ENCODE measurements around the gene EPB41L5.
"Not testable (repeated sequence)": the region's sequence is repeated elsewhere in the genome, so short reads cannot be mapped to it uniquely, and the experiment has no call there.

The EPB41L5 gene

DNA sequence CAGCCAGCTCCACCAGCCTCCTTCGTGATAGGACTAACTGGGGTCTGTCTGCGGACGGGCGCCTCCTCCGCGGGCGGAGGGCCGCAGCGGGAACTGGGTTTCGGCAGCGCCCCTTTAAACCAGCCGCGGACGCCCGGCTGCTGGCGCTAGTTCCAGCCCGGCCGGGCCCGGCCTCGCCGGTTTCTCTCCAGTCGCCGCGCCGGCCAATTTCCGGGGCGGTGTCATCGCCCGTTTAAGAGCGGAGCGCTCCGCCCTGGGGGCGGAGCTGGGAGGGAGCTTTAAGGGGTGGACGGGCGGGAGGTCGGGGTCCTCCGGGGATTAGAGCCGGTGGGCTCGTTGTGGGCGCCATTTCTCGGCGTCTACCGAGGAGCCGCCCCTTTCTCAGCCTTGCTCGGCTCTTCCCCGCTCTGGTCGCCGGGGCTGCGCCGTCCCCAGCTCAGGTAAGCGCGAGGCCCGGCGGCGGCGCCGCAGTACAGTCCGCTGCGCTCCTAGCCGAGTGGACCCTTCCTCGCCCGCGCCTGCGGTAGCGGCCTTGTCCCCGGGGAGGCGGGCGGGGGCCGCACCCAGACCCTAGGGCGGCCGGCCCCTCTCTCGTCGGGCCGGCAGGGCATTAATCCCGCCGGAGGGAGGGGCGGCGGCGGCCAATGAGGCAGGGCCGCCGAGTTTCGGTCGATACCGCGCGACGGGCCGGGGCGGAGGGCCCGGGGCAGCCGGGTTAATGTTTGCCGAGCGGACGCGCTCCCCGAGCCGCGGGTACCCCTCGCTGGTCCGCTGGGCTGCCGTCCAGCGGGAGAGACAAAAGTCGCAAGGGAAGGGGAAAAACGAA lies at the start of gene EPB41L5:
Gene EPB41L5 (plus strand): TSS at position 307 of the 826 bp plus-strand sequence. CDS start 6,008 bp downstream, outside the sequence.
- peak; percentile 66 for DNase-seq (ENCODE audit: low spot score)

GRCh38 chr2:119981896-119982295 lies 31.0 kb upstream of the EPB41L5 start:
- DNase-seq (ENCODE audit: low spot score): no peak

GRCh38 chr2:119982506-119982905 lies 30.4 kb upstream of the EPB41L5 start:
- no peak for DNase-seq (ENCODE audit: low spot score)

DNA sequence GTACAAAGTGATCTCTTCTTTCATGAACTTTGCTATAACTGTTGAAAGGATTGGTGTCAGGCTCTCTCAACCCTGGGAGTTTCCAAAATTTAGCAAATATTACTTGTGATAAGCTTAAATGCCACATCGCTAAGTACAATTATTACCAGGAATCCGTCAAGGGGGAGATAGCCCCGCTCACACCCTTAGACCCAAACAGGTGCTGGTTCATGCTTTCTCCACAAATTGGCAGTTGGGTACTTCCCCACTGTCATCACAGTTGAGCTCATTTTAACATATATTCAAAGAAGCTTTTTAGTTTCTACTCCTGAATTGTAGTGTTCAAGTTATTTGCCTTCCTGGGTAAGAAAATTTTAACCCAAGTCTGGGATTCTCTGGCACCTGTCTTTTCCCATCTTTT lies 29.8 kb upstream of the EPB41L5 start:
- DNase-seq (ENCODE audit: low spot score): no peak

DNA sequence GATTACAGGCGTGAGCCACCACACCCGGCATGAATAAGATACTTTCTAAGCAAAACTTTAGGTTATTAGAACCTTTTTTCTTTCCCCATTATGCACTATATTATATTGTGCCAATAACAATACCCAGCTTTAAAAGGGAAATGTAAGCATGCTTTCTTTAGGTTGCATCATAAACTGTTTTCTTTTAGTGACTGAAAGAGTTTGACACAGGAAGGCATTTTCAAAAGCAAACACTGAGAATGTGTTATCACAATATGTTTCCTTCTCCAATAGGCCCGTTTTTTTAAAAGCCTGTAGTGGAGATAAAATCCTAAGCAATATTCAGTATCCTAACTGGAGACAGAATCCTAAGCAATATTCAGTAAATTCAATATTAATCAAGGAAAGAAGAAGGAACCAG lies 16.7 kb upstream of the EPB41L5 start:
- DNase-seq (ENCODE audit: low spot score): no peak

- not testable (repeated sequence) for DNase-seq (ENCODE audit: low spot score)
Measured at GRCh38 chr2:119996896-119997891, 15.7 kb upstream of the EPB41L5 start.

- DNase-seq (ENCODE audit: low spot score): no peak
Measured at GRCh38 chr2:120001471-120001870, 11.4 kb upstream of the EPB41L5 start.

- no peak for DNase-seq (ENCODE audit: low spot score)
Measured at GRCh38 chr2:120004254-120004653, 8.6 kb upstream of the EPB41L5 start.

DNA sequence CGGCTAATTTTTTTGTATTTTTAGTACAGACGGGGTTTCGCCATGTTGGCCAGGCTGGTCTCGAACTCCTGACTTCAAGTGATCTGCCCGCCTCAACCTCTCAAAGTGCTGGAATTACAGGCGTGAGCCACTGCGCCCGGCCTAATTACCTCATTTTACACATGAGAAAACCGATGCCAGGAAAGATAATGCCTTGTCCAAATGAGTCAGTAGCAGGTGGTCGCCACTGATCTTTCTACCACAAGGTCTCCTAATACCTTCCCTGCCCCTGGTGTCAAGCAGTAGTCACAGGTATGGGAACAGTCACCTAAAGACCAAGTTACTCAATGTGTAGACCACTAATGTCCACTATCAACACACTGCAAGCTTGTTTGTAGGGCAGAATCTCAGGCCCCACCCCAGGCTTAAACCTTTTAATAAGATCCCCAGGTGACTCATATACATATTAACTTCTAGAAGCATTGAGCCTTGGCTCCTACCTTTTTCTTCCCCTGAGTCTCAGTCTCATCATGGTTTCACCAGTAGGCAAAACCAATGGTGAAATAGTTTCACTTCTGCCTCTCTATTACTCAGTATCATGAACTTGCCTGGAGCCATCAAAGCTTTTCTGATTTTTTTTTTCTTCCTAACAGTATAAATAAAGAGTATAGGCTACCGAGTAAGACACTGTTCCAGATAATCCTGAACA lies 6.9 kb upstream of the EPB41L5 start:
- no peak for DNase-seq (ENCODE audit: low spot score)

- no peak for DNase-seq (ENCODE audit: low spot score)
Measured at GRCh38 chr2:120007851-120008250, 5.0 kb upstream of the EPB41L5 start.

- no peak for DNase-seq (ENCODE audit: low spot score)
Measured at GRCh38 chr2:120012363-120012762, 514 bp upstream of the EPB41L5 start.

GRCh38 chr2:120013597-120014223 lies 833 bp downstream of the EPB41L5 start:
- no peak for DNase-seq (ENCODE audit: low spot score)

- DNase-seq (ENCODE audit: low spot score): no peak
Measured at GRCh38 chr2:120014226-120014980, 1.5 kb downstream of the EPB41L5 start.

DNA sequence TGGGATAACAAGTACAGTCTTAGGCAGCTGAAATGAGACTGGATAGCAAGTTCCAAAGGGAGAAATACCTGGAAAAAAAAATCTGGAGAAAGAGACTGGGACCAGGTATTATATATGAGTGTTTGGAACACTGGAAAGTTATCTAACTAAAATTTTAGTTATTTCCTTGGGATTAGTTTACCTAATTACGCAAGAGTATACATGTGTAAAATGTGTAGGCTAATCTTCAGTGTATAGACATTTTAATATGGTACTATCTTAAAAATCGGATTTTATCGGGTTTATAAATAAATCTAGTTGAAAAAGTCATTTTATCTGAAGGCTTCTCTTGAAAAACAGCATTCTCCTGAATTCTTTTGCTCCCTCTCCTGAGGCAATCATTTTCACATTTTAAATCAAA lies 3.9 kb downstream of the EPB41L5 start:
- no peak for DNase-seq (ENCODE audit: low spot score)

DNA sequence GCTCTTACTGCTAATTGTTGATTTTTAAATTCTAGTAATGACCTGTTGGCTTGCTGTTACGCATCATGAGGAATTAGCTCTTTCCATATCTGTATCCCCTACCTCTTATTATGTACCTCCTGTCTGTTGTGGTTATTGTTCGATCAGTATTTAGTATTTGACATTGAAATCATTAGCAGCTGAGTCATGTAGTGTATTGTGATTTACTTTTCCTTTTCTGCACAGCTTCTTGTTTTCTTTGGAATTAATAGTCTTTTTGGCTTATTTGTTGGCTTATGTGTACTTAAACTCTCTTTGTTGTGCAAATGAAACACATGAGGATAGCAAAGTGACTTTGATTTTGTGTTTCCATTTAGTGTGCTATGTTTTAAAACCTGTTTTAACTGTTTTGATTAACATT lies 4.3 kb downstream of the EPB41L5 start:
- no peak for DNase-seq (ENCODE audit: low spot score)

- DNase-seq (ENCODE audit: low spot score): no peak
Measured at GRCh38 chr2:120018549-120018948, 5.7 kb downstream of the EPB41L5 start.

DNA sequence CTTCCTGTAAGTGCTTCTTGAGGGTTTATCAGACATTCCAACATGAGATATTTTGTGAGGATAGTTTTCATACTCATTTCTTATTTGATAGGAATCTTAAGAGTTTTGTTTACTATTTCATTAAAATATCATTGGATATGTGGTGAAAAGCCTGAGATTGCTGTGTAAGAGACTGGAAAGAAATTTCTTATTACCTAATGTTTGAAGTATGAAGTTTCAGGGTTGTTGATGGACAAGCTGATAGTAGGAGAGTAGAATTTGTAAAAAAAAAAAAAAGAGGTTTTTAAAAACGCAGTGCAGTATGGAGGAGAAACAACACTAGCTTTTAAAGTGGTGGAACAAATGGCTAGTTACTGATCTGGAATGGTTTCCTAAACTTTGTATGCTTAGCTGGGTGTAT lies 7.7 kb downstream of the EPB41L5 start:
- DNase-seq (ENCODE audit: low spot score): no peak

- DNase-seq (ENCODE audit: low spot score): not testable (repeated sequence)
Measured at GRCh38 chr2:120022505-120022904, 9.6 kb downstream of the EPB41L5 start.

DNA sequence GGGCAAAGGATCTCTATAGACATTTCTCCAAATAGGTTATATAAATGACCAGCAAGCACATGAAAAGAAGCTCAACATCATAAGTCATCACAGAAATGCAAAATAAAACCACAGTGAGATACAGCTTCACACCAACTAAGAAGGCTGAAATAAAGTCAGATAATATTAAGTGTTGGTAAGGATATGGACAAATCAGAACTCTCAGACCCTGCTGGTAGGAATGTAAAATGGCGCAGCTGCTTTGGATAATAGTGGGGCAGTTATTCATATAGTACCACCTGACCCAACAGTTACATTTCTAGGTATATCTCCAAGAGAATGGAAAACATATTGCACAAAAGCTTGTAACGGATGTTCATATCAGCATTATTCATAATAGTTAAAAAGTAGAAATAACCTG lies 14.0 kb downstream of the EPB41L5 start:
- DNase-seq (ENCODE audit: low spot score): no peak

GRCh38 chr2:120028795-120029194 lies 15.9 kb downstream of the EPB41L5 start:
- no peak for DNase-seq (ENCODE audit: low spot score)
